GM10266 (cell line): ENCODE data around the gene RIBC1.
A peak's percentile ranks its signal among the peaks of the same experiment; 100 is the strongest.

Experiments
- DNase-seq: peaks from one replicate; pipeline ENCODE4 v3.0.0; 2012; ENCODE audit errors: extremely low spot score
- TF ChIP-seq, protein P1 (sequence below): IDR thresholded peaks from 2 replicates; pipeline ENCODE4 v1.5.1; 2012; ENCODE audit warnings: mild to moderate bottlenecking, low read depth; ENCODE audit not compliant: control insufficient read depth, insufficient read depth; ENCODE audit errors: missing control alignments

RIBC1 gene

DNA sequence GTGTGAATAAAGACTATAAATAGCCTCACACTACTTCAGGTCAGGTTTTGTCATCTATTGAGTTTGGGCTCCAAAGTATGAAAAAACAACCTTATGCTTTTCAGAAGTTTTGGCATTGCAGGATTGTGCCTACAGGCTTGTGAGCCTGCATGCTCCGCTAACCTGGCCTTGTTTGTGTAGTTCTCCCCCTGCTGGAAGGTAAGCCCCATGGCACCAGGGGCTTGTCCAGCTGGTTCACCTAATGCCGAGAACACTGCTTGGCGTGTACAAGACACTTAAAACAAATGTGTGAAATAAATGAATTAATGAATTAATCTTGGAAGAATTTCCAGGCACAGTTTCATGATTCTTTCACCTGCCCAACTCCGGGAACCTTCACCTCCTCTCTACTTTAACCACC, 13.3 kb downstream of the RIBC1 start:
- TF ChIP-seq, protein P1, sequence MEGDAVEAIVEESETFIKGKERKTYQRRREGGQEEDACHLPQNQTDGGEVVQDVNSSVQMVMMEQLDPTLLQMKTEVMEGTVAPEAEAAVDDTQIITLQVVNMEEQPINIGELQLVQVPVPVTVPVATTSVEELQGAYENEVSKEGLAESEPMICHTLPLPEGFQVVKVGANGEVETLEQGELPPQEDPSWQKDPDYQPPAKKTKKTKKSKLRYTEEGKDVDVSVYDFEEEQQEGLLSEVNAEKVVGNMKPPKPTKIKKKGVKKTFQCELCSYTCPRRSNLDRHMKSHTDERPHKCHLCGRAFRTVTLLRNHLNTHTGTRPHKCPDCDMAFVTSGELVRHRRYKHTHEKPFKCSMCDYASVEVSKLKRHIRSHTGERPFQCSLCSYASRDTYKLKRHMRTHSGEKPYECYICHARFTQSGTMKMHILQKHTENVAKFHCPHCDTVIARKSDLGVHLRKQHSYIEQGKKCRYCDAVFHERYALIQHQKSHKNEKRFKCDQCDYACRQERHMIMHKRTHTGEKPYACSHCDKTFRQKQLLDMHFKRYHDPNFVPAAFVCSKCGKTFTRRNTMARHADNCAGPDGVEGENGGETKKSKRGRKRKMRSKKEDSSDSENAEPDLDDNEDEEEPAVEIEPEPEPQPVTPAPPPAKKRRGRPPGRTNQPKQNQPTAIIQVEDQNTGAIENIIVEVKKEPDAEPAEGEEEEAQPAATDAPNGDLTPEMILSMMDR: peak; percentile 72
- peak; percentile 63 for DNase-seq

DNA sequence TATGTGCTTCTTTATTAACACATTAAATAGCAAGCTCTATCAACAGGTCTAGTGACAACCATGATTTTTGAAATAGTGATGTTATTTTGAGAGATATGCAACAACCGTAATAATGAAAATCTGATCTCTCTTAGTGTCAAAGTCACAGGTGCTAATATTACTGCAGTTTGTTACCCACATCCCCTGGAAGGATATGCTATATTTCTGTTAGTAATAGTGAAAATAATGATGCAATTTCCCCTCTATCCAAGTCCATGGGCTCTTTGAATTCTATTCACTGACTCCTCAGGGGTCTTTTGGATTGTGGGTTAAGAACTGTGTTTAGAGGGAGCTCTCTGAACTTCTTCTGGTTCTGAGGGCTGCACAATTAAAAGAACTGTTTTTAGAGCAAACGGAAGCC, 14.5 kb downstream of the RIBC1 start:
- TF ChIP-seq, protein P1: no peak

DNA sequence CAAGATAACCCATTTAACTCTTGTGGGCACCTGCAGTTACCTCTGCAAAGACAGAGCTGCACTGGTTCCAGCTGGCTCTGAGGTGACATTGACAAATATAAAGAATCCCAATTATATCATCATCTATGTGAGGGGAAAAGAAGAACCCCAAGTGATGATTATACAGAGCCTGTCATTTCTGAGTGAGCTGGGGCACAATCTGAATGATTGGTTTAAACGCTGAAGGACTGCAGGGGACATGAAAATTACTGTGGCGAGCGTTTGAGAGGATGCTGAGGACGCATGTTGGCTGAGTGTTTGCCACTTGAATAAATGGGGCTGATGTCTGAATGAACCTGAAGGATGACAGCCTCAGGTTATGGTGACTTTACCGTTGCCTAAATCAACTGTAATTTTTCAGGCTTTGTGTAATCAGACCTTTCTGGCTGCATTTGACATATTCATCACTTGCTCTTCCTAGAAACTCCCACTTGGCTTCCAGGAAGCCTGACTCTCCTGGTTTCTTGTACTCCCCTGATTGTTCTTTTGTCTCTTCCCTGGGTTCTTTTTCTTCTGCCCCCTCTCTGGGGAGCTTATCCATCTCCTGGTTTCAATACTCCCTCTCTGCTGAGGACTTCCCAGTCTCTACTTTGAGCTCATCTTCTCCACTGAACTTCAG, 15.6 kb downstream of the RIBC1 start:
- TF ChIP-seq, protein P1: no peak
- DNase-seq: no peak

More for the DNA sequence above, 14.5 kb downstream of the RIBC1 start:
- no peak for DNase-seq

DNA sequence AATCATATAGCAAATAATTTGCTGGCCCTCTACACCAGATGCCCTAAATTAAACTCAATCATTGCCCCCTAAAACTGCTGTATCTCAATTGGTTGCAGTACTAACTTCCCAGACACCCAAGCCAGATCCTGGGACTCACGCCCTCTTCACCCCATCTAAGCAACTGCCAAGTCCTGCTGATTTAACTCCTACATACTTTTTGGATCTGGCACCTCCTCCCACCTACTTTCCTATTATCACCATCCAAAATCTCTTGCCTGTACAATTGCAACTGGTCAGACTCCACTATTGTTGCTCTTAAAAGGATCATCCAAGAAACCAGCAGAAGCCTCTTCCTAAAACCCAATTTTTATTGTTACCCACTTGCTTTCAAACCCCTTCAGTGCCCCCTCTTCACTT, 16.2 kb downstream of the RIBC1 start:
- DNase-seq: no peak
- TF ChIP-seq, protein P1: no peak

DNA sequence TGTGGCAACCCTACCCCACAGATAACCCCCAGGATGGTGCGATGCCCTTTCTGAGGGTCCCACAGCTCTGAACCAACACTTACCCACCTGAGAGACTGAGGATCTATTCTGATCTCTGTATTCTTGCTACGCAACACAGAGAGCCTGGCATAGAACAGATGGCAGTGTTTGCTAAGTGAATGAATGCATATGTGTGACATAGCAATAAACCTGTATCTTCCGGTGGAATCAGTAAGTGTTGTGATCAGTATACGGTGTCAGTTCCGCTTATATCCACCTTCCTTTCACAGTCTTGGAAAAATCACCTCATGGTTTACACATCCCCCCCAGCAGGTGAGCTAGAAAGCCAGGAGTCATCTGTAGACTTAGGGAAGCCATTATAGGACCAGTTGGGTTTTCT, 17.4 kb downstream of the RIBC1 start:
- TF ChIP-seq, protein P1: no peak
- DNase-seq: no peak

DNA sequence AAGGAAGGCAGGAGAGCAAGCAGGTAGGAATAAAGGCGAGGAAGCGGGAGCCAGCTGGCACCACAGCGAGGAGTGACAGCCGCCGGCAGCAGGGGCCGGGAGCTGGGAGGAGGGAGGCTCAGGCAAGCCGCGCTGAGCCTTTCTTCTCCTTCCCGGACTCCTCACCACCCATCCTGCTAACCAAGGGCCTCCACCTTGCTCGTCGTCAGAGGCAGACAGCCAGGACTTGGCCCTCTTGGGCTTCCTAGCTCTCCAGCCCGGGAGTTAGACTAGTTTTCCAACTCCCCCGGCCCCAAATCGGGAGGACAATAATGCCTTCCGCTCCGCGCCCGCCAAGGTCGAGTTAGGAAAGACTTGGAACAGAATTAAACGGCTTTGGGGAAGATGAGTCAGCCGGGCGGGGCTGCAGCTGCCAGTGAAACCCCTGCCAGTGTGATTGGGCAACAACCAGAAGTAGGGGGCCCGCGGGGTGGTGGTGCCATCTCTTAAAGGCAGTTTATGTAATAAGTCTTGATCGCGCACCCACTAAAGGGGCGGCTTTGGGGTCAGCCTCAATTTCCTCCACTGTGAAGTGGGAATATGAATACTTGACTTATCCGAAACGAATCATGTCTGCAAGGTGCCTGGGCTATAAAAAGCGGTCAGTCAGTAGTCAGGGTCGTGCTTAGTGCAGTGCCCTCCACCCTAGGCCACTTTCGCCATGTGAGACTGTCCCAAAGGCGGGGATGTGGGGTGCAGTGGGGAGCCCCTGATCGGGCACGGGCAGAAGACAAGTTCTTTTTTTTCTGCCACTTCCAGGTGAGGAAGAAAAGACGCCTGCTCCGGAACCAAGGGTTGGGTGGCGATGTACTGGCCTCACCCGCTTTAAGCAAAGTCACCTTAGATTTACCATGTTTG, 18.2 kb downstream of the RIBC1 start:
- TF ChIP-seq, protein P1: no peak
- no peak for DNase-seq
